ENCODE data around the gene MYRFL.
"Not testable (repeated sequence)": the region's sequence is repeated elsewhere in the genome, so short reads cannot be mapped to it uniquely, and the experiment has no call there.

MYRFL gene

GRCh38 chr12:69987579-69988091, 162.6 kb downstream of the MYRFL start:
- DNase-seq (no peak), ATAC-seq (replicated peaks) (no peak)
- Mint-ChIP-seq H3K27ac (no peak overlapping the region), H3K27me3 (peaks cover 0 to 7% of the 10 kb centered on the region in 2 donors), H3K9me3 (peaks cover 0 to 1% of the 10 kb centered on the region in 2 donors), H3K36me3 (no peaks in the 10 kb centered on the region), H3K4me1 (no peaks in the 10 kb centered on the region), H3K4me3 (no peak overlapping the region)

- no peak overlapping the region for H3K4me3 Mint-ChIP-seq
- H3K27me3 Mint-ChIP-seq: peaks cover 0 to 6% of the 10 kb centered on the region in 2 donors
- H3K27ac Mint-ChIP-seq: no peak overlapping the region
- H3K9me3 Mint-ChIP-seq: peaks cover 0 to 4% of the 10 kb centered on the region in 2 donors
- H3K4me1 Mint-ChIP-seq: no peaks in the 10 kb centered on the region
- ATAC-seq (replicated peaks): no peak
- no peaks in the 10 kb centered on the region for H3K36me3 Mint-ChIP-seq
- no peak for DNase-seq
These were observed 163.7 kb downstream of the MYRFL start for GRCh38 chr12:69988481-69989321.

- ATAC-seq (replicated peaks) (no peak), DNase-seq (no peak)
- no peaks in the 10 kb centered on the region for H3K36me3 Mint-ChIP-seq
- no peak overlapping the region for H3K27ac Mint-ChIP-seq
- H3K9me3 Mint-ChIP-seq: peaks cover 0 to 2% of the 10 kb centered on the region in 2 donors
- H3K4me3 Mint-ChIP-seq: no peak overlapping the region
- no peaks in the 10 kb centered on the region for H3K4me1 Mint-ChIP-seq
- no peaks in the 10 kb centered on the region for H3K27me3 Mint-ChIP-seq
These were observed 166.8 kb downstream of the MYRFL start for GRCh38 chr12:69991690-69992288.

- H3K27me3 Mint-ChIP-seq: no peaks in the 10 kb centered on the region
- H3K36me3 Mint-ChIP-seq: no peaks in the 10 kb centered on the region
- ATAC-seq (replicated peaks) (no peak), DNase-seq (no peak)
- H3K27ac Mint-ChIP-seq: no peak overlapping the region
- H3K4me1 Mint-ChIP-seq: no peaks in the 10 kb centered on the region
- H3K9me3 Mint-ChIP-seq: peaks cover 0 to 2% of the 10 kb centered on the region in 2 donors
- H3K4me3 Mint-ChIP-seq: no peak overlapping the region
These were observed 168.4 kb downstream of the MYRFL start for GRCh38 chr12:69993433-69993832.

- DNase-seq; ATAC-seq (replicated peaks); H3K9me3 Mint-ChIP-seq; H3K36me3 Mint-ChIP-seq; H3K4me1 Mint-ChIP-seq; H3K4me3 Mint-ChIP-seq; H3K27ac Mint-ChIP-seq; H3K27me3 Mint-ChIP-seq: not testable (repeated sequence)
These were observed 169.1 kb downstream of the MYRFL start for GRCh38 chr12:69994086-69994485.

GRCh38 chr12:69994724-69995173, 169.7 kb downstream of the MYRFL start:
- no peaks in the 10 kb centered on the region for H3K4me1 Mint-ChIP-seq
- H3K27me3 Mint-ChIP-seq: no peaks in the 10 kb centered on the region
- ATAC-seq (replicated peaks) (no peak), DNase-seq (no peak)
- peaks cover 0 to 2% of the 10 kb centered on the region in 2 donors for H3K9me3 Mint-ChIP-seq
- no peak overlapping the region for H3K27ac Mint-ChIP-seq
- H3K36me3 Mint-ChIP-seq: no peaks in the 10 kb centered on the region
- H3K4me3 Mint-ChIP-seq: no peak overlapping the region

GRCh38 chr12:69996241-69996640, 171.2 kb downstream of the MYRFL start:
- Mint-ChIP-seq H3K27me3 (no peaks in the 10 kb centered on the region), H3K4me3 (no peak overlapping the region), H3K27ac (no peak overlapping the region), H3K4me1 (no peaks in the 10 kb centered on the region), H3K36me3 (no peaks in the 10 kb centered on the region), H3K9me3 (peaks cover 0 to 2% of the 10 kb centered on the region in 2 donors)
- DNase-seq (no peak), ATAC-seq (replicated peaks) (no peak)

GRCh38 chr12:69996722-69997121, 171.7 kb downstream of the MYRFL start:
- H3K4me1 Mint-ChIP-seq: no peaks in the 10 kb centered on the region
- no peaks in the 10 kb centered on the region for H3K27me3 Mint-ChIP-seq
- H3K9me3 Mint-ChIP-seq: peaks cover 0 to 2% of the 10 kb centered on the region in 2 donors

GRCh38 chr12:69998011-69998410, 173.0 kb downstream of the MYRFL start:
- Mint-ChIP-seq H3K27ac (no peak overlapping the region), H3K4me3 (no peak overlapping the region), H3K27me3 (no peaks in the 10 kb centered on the region), H3K4me1 (no peaks in the 10 kb centered on the region), H3K9me3 (peaks cover 0 to 2% of the 10 kb centered on the region in 2 donors), H3K36me3 (no peaks in the 10 kb centered on the region)
- ATAC-seq (replicated peaks) (no peak), DNase-seq (no peak)

More at GRCh38 chr12:69996722-69997121, 171.7 kb downstream of the MYRFL start:
- Mint-ChIP-seq H3K27ac (no peak overlapping the region), H3K36me3 (no peaks in the 10 kb centered on the region), H3K4me3 (no peak overlapping the region)
- ATAC-seq (replicated peaks) (no peak), DNase-seq (no peak)

GRCh38 chr12:69998922-69999321, 173.9 kb downstream of the MYRFL start:
- no peak overlapping the region for H3K27ac Mint-ChIP-seq
- no peaks in the 10 kb centered on the region for H3K4me1 Mint-ChIP-seq
- H3K36me3 Mint-ChIP-seq: no peaks in the 10 kb centered on the region
- ATAC-seq (replicated peaks) (no peak), DNase-seq (no peak)
- H3K9me3 Mint-ChIP-seq: no peaks in the 10 kb centered on the region
- no peak overlapping the region for H3K4me3 Mint-ChIP-seq
- no peaks in the 10 kb centered on the region for H3K27me3 Mint-ChIP-seq

- Mint-ChIP-seq H3K36me3 (no peaks in the 10 kb centered on the region), H3K9me3 (no peaks in the 10 kb centered on the region), H3K27ac (no peak overlapping the region), H3K27me3 (no peaks in the 10 kb centered on the region), H3K4me3 (no peak overlapping the region), H3K4me1 (no peaks in the 10 kb centered on the region)
- ATAC-seq (replicated peaks) (no peak), DNase-seq (no peak)
These were observed 174.5 kb downstream of the MYRFL start for GRCh38 chr12:69999561-69999960.

- no peak for DNase-seq
- Mint-ChIP-seq H3K4me3 (no peak overlapping the region), H3K4me1 (no peaks in the 10 kb centered on the region), H3K9me3 (peaks cover 4 to 7% of the 10 kb centered on the region in 2 donors), H3K27me3 (no peaks in the 10 kb centered on the region), H3K27ac (no peak overlapping the region), H3K36me3 (no peaks in the 10 kb centered on the region)
- no peak for ATAC-seq (replicated peaks)
These were observed 177.3 kb downstream of the MYRFL start for GRCh38 chr12:70002097-70002911.

- Mint-ChIP-seq H3K27ac (no peak overlapping the region), H3K27me3 (no peaks in the 10 kb centered on the region), H3K4me1 (no peaks in the 10 kb centered on the region), H3K4me3 (no peak overlapping the region), H3K9me3 (peaks cover 7 to 10% of the 10 kb centered on the region in 2 donors), H3K36me3 (no peaks in the 10 kb centered on the region)
- ATAC-seq (replicated peaks) (no peak), DNase-seq (no peak)
These were observed 177.9 kb downstream of the MYRFL start for GRCh38 chr12:70002912-70003255.

- Mint-ChIP-seq H3K36me3 (peaks cover 3 to 8% of the 10 kb centered on the region in 2 donors), H3K27me3 (peaks cover 5 to 8% of the 10 kb centered on the region in 2 donors), H3K27ac (no peak overlapping the region), H3K4me1 (no peaks in the 10 kb centered on the region), H3K9me3 (peaks cover 17 to 33% of the 10 kb centered on the region in 2 donors), H3K4me3 (no peak overlapping the region)
- DNase-seq: no peak
- ATAC-seq (replicated peaks): no peak
These were observed 181.0 kb downstream of the MYRFL start for GRCh38 chr12:70005864-70006618.

Data from stimulated activated naive B cell treated with anti-CD40 and anti-IgM and Interleukin-4, amounts not matched to agents 10 μg/mL and 1 μg/mL and 100 μg/mL, for 72 hours (primary cell).